ENCODE measurements around the gene UBTF. TPM values are rescaled to one million over a fixed set of nuclear protein-coding genes. Genes with fewer than 3 reads are reported as not detected.

UBTF gene
- total and polyA plus RNA-seq, 2 donors (not counting 1 experiment from before 2014, with no cell fraction given) = 43.1 to 179 TPM

DNA sequence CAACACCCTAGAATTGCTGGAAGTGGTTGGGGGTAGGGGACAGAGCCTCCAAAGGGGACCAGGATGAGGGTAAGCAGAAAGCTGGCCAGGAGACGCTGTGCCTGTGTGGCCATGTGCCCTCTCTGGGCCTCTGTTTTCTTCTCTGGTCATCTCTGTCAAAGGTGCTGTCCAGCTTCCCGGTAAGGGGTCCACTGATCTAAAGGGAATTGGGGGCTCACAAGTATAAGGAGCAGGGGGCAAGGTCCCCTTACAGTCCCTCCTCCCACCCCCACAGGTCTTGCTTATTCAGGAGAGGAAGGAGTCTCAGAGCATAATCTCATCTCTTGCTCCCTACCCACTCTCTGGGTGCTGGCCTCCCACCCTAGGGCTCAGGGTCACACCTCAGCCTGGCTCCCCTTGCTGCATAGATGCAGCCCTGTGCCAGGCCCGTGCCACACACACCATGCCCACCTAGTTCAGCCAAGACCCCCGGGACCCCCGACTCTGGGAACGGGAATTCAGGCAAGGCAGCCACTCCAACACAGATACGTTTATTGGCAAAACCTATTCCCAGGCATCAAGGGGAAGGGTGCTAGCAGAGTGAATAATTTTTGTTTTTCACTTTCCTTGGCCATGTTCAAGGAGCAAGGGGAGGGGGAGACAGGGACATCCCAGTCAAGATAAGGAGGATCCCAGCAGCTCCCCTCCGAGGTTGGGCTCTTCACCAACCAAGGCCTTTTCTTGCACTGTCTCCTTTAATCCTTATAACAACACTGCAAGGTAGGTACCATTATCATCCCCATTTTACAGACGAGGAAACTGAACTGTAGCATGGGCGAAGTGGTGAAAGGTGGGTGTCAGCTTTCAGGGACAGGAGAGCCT, 28.6 kb upstream of the UBTF start:
- Histone ChIP-seq H3K79me2 (ENCODE audit: control insufficient read depth, insufficient read depth, low read length) (no peaks in the 10 kb centered on the region), H3K36me3 (replicated peaks in 1 of 2; ENCODE audit: control extremely low read depth in 1 of 2, control insufficient read depth in 1 of 2, extremely low read depth in 1 of 2, insufficient read depth in 2 of 2, low read length in 1 of 2) (no peaks in the 10 kb centered on the region), H3K27ac (ENCODE audit: low read length in 2 of 2) (no peak overlapping the region), H3K4me2 (replicated peaks; ENCODE audit: low read depth, low read length, poor library complexity, severe bottlenecking) (peak overlapping the region; percentile 37), H3K9me3 (ENCODE audit: control extremely low read depth in 1 of 3, control insufficient read depth in 2 of 3, insufficient read depth in 1 of 3, low read length in 2 of 3) (peaks cover 0 to 10% (median 6%) of the 10 kb centered on the region in 3 donors), H3K4me1 (ENCODE audit: control insufficient read depth in 2 of 2, insufficient read depth in 2 of 2, low read length in 2 of 2) (peaks cover 33 to 42% of the 10 kb centered on the region in 2 donors), H3K27me3 (replicated peaks in 1 of 4; ENCODE audit: control extremely low read depth in 1 of 4, control insufficient read depth in 3 of 4, insufficient read depth in 4 of 4, low read length in 3 of 4) (no peaks in the 10 kb centered on the region), H2AFZ (ENCODE audit: insufficient read depth, low read depth, low read length, poor library complexity, severe bottlenecking) (no peak overlapping the region), H3K4me3 (ENCODE audit: control extremely low read depth in 1 of 5, extremely low read depth in 1 of 5, insufficient read depth in 1 of 5, low read depth in 2 of 5, low read length in 4 of 5) (no peak overlapping the region), H3K9ac (ENCODE audit: low read length) (no peak overlapping the region), H4K20me1 (ENCODE audit: control insufficient read depth, insufficient read depth, low read length, poor library complexity, severe bottlenecking) (no peaks in the 10 kb centered on the region)
- Mint-ChIP-seq H3K27me3 (no peaks in the 10 kb centered on the region), H3K9me3 (ENCODE audit: insufficient read depth) (no peaks in the 10 kb centered on the region), H3K4me3 (no peak overlapping the region), H3K4me1 (peaks cover 37% of the 10 kb centered on the region), H3K27ac (no peak overlapping the region)
- DNase-seq (no peak), ATAC-seq (ENCODE audit: low read depth) (no peak)
- intact Hi-C loops (cut with micrococcal nuclease) = no loop called here
- POLR2A ChIA-PET = interaction anchor here (0.7 kb wide), 1 partner anchor 28 kb away, joined by 4 read pairs; no protein-coding TSS in a partner anchor
- no peak for TF ChIP-seq EZH2 (IDR thresholded peaks at IDR 0.05; ENCODE audit: borderline replicate concordance, insufficient read depth, low read depth, low read length, poor library complexity, severe bottlenecking)
- TF ChIP-seq, protein P1, sequence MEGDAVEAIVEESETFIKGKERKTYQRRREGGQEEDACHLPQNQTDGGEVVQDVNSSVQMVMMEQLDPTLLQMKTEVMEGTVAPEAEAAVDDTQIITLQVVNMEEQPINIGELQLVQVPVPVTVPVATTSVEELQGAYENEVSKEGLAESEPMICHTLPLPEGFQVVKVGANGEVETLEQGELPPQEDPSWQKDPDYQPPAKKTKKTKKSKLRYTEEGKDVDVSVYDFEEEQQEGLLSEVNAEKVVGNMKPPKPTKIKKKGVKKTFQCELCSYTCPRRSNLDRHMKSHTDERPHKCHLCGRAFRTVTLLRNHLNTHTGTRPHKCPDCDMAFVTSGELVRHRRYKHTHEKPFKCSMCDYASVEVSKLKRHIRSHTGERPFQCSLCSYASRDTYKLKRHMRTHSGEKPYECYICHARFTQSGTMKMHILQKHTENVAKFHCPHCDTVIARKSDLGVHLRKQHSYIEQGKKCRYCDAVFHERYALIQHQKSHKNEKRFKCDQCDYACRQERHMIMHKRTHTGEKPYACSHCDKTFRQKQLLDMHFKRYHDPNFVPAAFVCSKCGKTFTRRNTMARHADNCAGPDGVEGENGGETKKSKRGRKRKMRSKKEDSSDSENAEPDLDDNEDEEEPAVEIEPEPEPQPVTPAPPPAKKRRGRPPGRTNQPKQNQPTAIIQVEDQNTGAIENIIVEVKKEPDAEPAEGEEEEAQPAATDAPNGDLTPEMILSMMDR (IDR thresholded peaks at IDR 0.05) = no peak
- CTCF ChIA-PET = no interaction called here
- 100% methylated on average over 2 of the region's 10 CpGs for WGBS (ENCODE audit: insufficient coverage)

DNA sequence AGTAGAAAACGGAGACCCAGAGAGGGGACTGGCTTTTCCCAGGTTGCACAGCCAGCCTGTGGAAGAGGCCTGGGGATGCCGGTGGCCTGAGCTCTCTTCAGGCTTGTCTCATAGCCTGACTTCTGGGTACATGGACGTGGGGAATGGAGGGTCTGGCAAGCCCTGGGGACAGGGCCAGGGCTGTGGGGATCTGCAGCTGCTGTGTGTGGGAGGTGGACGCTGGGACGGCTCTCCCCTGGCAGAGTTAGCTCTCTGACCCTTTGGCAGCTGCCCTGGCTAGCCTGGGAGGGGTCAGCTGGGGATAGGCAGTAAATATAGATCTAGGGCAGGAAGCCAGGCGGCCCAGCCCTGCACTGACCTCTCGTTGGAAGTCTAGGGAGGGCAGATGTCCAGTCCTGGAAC, 28.0 kb upstream of the UBTF start:
- Histone ChIP-seq H3K9me3 (ENCODE audit: control extremely low read depth in 1 of 3, control insufficient read depth in 2 of 3, insufficient read depth in 1 of 3, low read length in 2 of 3) (peaks cover 0 to 10% (median 6%) of the 10 kb centered on the region in 3 donors), H3K27ac (ENCODE audit: low read length in 2 of 2) (no peak overlapping the region), H2AFZ (ENCODE audit: insufficient read depth, low read depth, low read length, poor library complexity, severe bottlenecking) (no peak overlapping the region), H3K27me3 (replicated peaks in 1 of 4; ENCODE audit: control extremely low read depth in 1 of 4, control insufficient read depth in 3 of 4, insufficient read depth in 4 of 4, low read length in 3 of 4) (no peaks in the 10 kb centered on the region), H3K4me3 (ENCODE audit: control extremely low read depth in 1 of 5, extremely low read depth in 1 of 5, insufficient read depth in 1 of 5, low read depth in 2 of 5, low read length in 4 of 5) (no peak overlapping the region), H3K4me1 (ENCODE audit: control insufficient read depth in 2 of 2, insufficient read depth in 2 of 2, low read length in 2 of 2) (peaks cover 34 to 47% of the 10 kb centered on the region in 2 donors), H3K36me3 (replicated peaks in 1 of 2; ENCODE audit: control extremely low read depth in 1 of 2, control insufficient read depth in 1 of 2, extremely low read depth in 1 of 2, insufficient read depth in 2 of 2, low read length in 1 of 2) (no peaks in the 10 kb centered on the region), H3K4me2 (replicated peaks; ENCODE audit: low read depth, low read length, poor library complexity, severe bottlenecking) (peak overlapping the region; percentile 49), H3K9ac (ENCODE audit: low read length) (no peak overlapping the region), H3K79me2 (ENCODE audit: control insufficient read depth, insufficient read depth, low read length) (no peaks in the 10 kb centered on the region), H4K20me1 (ENCODE audit: control insufficient read depth, insufficient read depth, low read length, poor library complexity, severe bottlenecking) (no peaks in the 10 kb centered on the region)
- ChIA-PET POLR2A (interaction anchor here (2.2 kb wide), 1 partner anchor 26 kb away, joined by 9 read pairs; no protein-coding TSS in a partner anchor), CTCF (interaction anchor here (0.6 kb wide), 1 partner anchor 78 kb away, joined by 3 read pairs; no protein-coding TSS in a partner anchor)
- Mint-ChIP-seq H3K27ac (no peak overlapping the region), H3K9me3 (ENCODE audit: insufficient read depth) (no peaks in the 10 kb centered on the region), H3K4me3 (no peak overlapping the region), H3K27me3 (no peaks in the 10 kb centered on the region), H3K4me1 (peaks cover 41% of the 10 kb centered on the region)
- DNase-seq (no peak), ATAC-seq (ENCODE audit: low read depth) (no peak)
- WGBS (ENCODE audit: insufficient coverage) = over 99% methylated on average over 7 of the region's 7 CpGs
- intact Hi-C loops (cut with micrococcal nuclease) = no loop called here
- TF ChIP-seq, protein P1 (IDR thresholded peaks at IDR 0.05) = no peak
- no peak for TF ChIP-seq EZH2 (IDR thresholded peaks at IDR 0.05; ENCODE audit: borderline replicate concordance, insufficient read depth, low read depth, low read length, poor library complexity, severe bottlenecking)

Measured in B cell (primary cell).